Trophoblast cell (in vitro differentiated cells and primary cell): ENCODE data around the gene DRC1. TPM values are rescaled to one million over a fixed set of nuclear protein-coding genes. Genes with fewer than 3 reads are reported as not detected.
A peak's percentile ranks its signal among the peaks of the same experiment; 100 is the strongest.
"Not testable (repeated sequence)": the region's sequence is repeated elsewhere in the genome, so short reads cannot be mapped to it uniquely, and the experiment has no call there.

Source experiments
- DNase-seq, 2 donors: peaks; one replicate each; pipeline ENCODE4 v3.0.0-alpha.2; 2016
- H2AFZ ChIP-seq: 2 replicates; pipeline ENCODE4 v1.6.1; 2013; ENCODE audit warnings: low read length, moderate library complexity, mild to moderate bottlenecking; ENCODE audit not compliant: insufficient read depth, poor library complexity
- H2AK5ac ChIP-seq: 2 replicates; pipeline ENCODE4 v1.6.1; 2013; ENCODE audit warnings: mild to moderate bottlenecking, low read length
- H2BK120ac ChIP-seq: 2 replicates; pipeline ENCODE4 v1.6.1; 2013; ENCODE audit warnings: low read length, mild to moderate bottlenecking, moderate library complexity; ENCODE audit not compliant: insufficient read depth, poor library complexity
- H2BK12ac ChIP-seq: 2 replicates; pipeline ENCODE4 v1.6.1; 2013; ENCODE audit warnings: mild to moderate bottlenecking, low read length, moderate library complexity
- H2BK5ac ChIP-seq: 2 replicates; pipeline ENCODE4 v1.6.1; 2013; ENCODE audit warnings: low read length, low read depth, moderate library complexity, mild to moderate bottlenecking; ENCODE audit not compliant: poor library complexity
- H3K14ac ChIP-seq: 2 replicates; pipeline ENCODE4 v1.6.1; 2013; ENCODE audit warnings: mild to moderate bottlenecking, low read length
- H3K18ac ChIP-seq: 2 replicates; pipeline ENCODE4 v1.6.1; 2013; ENCODE audit warnings: mild to moderate bottlenecking, low read length
- H3K23ac ChIP-seq: 2 replicates; pipeline ENCODE4 v1.6.1; 2013; ENCODE audit warnings: low read length
- H3K27ac ChIP-seq: 2 replicates; pipeline ENCODE4 v1.5.1; 2013; ENCODE audit warnings: low read depth, mild to moderate bottlenecking, inconsistent platforms, low read length, moderate library complexity
- H3K27me3 ChIP-seq: 2 replicates; pipeline ENCODE4 v1.6.1; 2013; ENCODE audit warnings: inconsistent platforms, mild to moderate bottlenecking, low read length, moderate library complexity; ENCODE audit not compliant: insufficient read depth
- H3K36me3 ChIP-seq, 2 experiments: 1 replicate in 1 of 2; 2 replicates in 1 of 2; pipeline ENCODE4 v1.6.1; 2013; ENCODE audit warnings: low read length in 2 of 2, mild to moderate bottlenecking in 2 of 2, moderate library complexity in 1 of 2; ENCODE audit not compliant: insufficient read depth in 2 of 2, control insufficient read depth in 1 of 2
- H3K4ac ChIP-seq: 2 replicates; pipeline ENCODE4 v1.6.1; 2013; ENCODE audit warnings: low read depth, mild to moderate bottlenecking, low read length, moderate library complexity
- H3K4me1 ChIP-seq, 2 experiments: 1 replicate in 1 of 2; 2 replicates in 1 of 2; pipeline ENCODE4 v1.6.1; 2013; ENCODE audit warnings: low read length in 2 of 2, mild to moderate bottlenecking in 2 of 2, moderate library complexity in 1 of 2; ENCODE audit not compliant: insufficient read depth in 2 of 2, control insufficient read depth in 1 of 2
- H3K4me2 ChIP-seq: 2 replicates; pipeline ENCODE4 v1.6.1; 2013; ENCODE audit warnings: inconsistent platforms, mild to moderate bottlenecking, low read length, moderate library complexity
- H3K4me3 ChIP-seq: 2 replicates; pipeline ENCODE4 v1.5.1; 2013; ENCODE audit warnings: mild to moderate bottlenecking, low read depth, low read length, inconsistent platforms
- H3K79me1 ChIP-seq: one replicate; pipeline ENCODE4 v1.6.1; 2013; ENCODE audit warnings: low read length
- H3K79me2 ChIP-seq: 2 replicates; pipeline ENCODE4 v1.6.1; 2013; ENCODE audit warnings: low read length, mild to moderate bottlenecking; ENCODE audit not compliant: control insufficient read depth, insufficient read depth, poor library complexity
- H3K9ac ChIP-seq: 2 replicates; pipeline ENCODE4 v1.6.1; 2013; ENCODE audit warnings: mild to moderate bottlenecking, low read length
- H3K9me3 ChIP-seq: 2 replicates; pipeline ENCODE4 v1.6.1; 2013; ENCODE audit warnings: low read depth, mild to moderate bottlenecking, control low read depth, inconsistent platforms, low read length; ENCODE audit not compliant: insufficient read depth
- H4K12ac ChIP-seq: 2 replicates; pipeline ENCODE4 v1.6.1; 2013; ENCODE audit warnings: low read depth, mild to moderate bottlenecking, low read length, moderate library complexity
- H4K8ac ChIP-seq: 2 replicates; pipeline ENCODE4 v1.6.1; 2013; ENCODE audit warnings: low read depth, mild to moderate bottlenecking, low read length, moderate library complexity
- H4K91ac ChIP-seq: one replicate; pipeline ENCODE4 v1.6.1; 2013; ENCODE audit warnings: low read depth, mild to moderate bottlenecking, low read length, moderate library complexity
- WGBS: extraction: QIAGEN DNeasy Blood & Tissue Kit; methylation state at CpG from one replicate; pipeline ENCODE4 v1.1.7; 2013; ENCODE audit warnings: missing lambda C conversion rate; ENCODE audit not compliant: insufficient read length, insufficient coverage; ENCODE audit errors: extremely low coverage; 5-methylcytosine and 5-hydroxymethylcytosine counted together
- polyA plus RNA-seq: library from polyadenylated mRNA; stranded (reverse); fragments of 200-250 nt; gene quantifications from 2 replicates; pipeline ENCODE4 v1.2.3, GENCODE V29; 2013

Gene DRC1
- polyA plus RNA-seq, result 0.08 TPM in 2 replicates

DNA sequence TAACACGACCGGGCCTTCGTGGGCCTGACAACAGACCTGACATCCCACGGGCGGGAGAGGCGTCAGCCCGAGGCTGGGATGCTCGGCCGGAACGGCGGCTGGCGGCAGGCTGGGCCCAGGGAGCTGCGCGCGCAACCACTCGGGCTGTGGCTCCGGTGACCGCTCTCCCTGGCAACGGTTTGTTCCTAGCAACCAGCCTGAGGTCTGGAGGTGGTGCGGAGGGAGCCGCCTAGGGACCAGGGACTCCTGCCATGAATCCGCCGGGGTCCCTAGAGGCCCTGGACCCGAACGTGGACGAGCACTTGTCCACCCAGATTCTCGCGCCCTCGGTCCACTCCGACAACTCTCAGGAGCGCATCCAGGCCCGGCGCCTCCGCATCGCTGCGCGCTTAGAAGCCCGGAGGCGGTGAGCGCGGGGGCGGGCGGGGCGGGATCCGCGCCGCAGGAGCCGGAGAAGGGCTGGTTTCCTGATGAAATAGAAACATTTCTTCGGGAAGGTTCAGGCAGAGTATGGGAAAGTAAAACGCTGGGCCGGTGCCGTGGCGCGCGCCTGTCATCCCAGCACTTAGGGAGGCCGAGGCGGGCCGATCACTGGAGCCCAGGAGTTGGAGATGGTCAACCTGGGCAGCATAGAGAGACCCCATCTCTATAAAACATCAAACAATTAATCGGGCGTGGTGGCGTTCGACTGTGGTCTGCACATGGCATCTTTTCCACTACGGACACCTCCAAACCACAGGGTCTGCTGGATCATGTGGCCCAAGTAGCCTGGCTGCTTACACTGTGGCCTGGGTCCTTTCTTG, at the start of gene DRC1:
Gene DRC1, plus strand, starts transcription at position 182 of the 803 bp plus-strand sequence. Its CDS starts 70 bp downstream, at position 252.
- no peaks in the 10 kb centered on the region for H3K27me3 ChIP-seq
- no peak within 1 kb of the TSS for H4K8ac ChIP-seq
- H4K12ac ChIP-seq, result no peak within 1 kb of the TSS
- no peak within 1 kb of the TSS for H3K9ac ChIP-seq
- H2BK120ac ChIP-seq, result no peak within 1 kb of the TSS
- WGBS, result no CpG with 5 or more reads among the region's 63 CpGs
- H2BK5ac ChIP-seq, result no peak within 1 kb of the TSS
- H3K4me3 ChIP-seq, result peak within 1 kb of the TSS; percentile 51
- no peaks in the 10 kb centered on the region for H3K9me3 ChIP-seq
- H2BK12ac ChIP-seq, result no peak within 1 kb of the TSS
- H3K23ac ChIP-seq, result no peak within 1 kb of the TSS
- no peaks in the 10 kb centered on the region for H3K79me1 ChIP-seq
- H3K4me1 ChIP-seq, result peaks cover 2 to 4% of the 10 kb centered on the region in 2 experiments
- peak within 1 kb of the TSS; percentile 58 for H3K4me2 ChIP-seq
- peak within 1 kb of the TSS; percentile 66 for H2AFZ ChIP-seq
- no peaks in the 10 kb centered on the region for H3K79me2 ChIP-seq
- no peak within 1 kb of the TSS for H2AK5ac ChIP-seq
- no peaks in the 10 kb centered on the region for H3K36me3 ChIP-seq
- H3K27ac ChIP-seq, result no peak within 1 kb of the TSS
- no peak within 1 kb of the TSS for H4K91ac ChIP-seq
- H3K18ac ChIP-seq, result no peak within 1 kb of the TSS
- no peak within 1 kb of the TSS for H3K14ac ChIP-seq
- H3K4ac ChIP-seq, result no peak within 1 kb of the TSS
- peak; percentile 69 to 78 for DNase-seq

DNA sequence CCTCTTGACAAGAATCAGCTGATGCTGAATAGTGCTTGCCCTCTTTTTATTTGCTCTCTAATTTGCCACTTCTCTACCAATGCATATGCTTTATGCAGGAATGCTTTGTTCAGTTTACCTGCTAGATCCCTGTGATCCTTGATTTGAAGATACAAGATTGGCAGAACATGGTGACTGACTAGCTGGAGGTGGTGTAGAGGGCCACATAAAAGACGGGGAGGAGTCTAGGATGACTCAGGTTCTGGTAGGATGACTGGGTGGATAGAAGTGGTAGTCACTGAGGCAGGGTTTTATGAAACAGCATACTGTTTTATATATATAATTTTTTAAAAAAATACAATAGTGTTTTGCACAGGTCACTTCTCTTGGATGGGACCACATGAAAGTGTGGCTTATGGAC, 48.8 kb upstream of the DRC1 start:
- no peak overlapping the region for H2BK12ac ChIP-seq
- no peak overlapping the region for H4K91ac ChIP-seq
- no peak overlapping the region for H2AFZ ChIP-seq
- DNase-seq, result no peak
- H3K4ac ChIP-seq, result peak overlapping the region; percentile 85
- H2BK5ac ChIP-seq, result no peak overlapping the region
- H3K9ac ChIP-seq, result no peak overlapping the region
- peaks cover 3 to 4% of the 10 kb centered on the region in 2 experiments for H3K4me1 ChIP-seq
- no peaks in the 10 kb centered on the region for H3K79me1 ChIP-seq
- H3K4me2 ChIP-seq, result no peak overlapping the region
- H3K79me2 ChIP-seq, result peaks cover 7% of the 10 kb centered on the region
- no peak overlapping the region for H2BK120ac ChIP-seq
- H3K23ac ChIP-seq, result peak overlapping the region; percentile 42
- H3K9me3 ChIP-seq, result no peaks in the 10 kb centered on the region
- no peak overlapping the region for H3K18ac ChIP-seq
- no peak overlapping the region for H3K27ac ChIP-seq
- no peak overlapping the region for H2AK5ac ChIP-seq
- H4K12ac ChIP-seq, result no peak overlapping the region
- no CpG with 5 or more reads among the region's 1 CpG for WGBS
- no peak overlapping the region for H3K14ac ChIP-seq
- H3K36me3 ChIP-seq, result peaks cover 0 to 2% of the 10 kb centered on the region in 2 experiments
- no peak overlapping the region for H4K8ac ChIP-seq
- H3K27me3 ChIP-seq, result no peaks in the 10 kb centered on the region
- no peak overlapping the region for H3K4me3 ChIP-seq

DNA sequence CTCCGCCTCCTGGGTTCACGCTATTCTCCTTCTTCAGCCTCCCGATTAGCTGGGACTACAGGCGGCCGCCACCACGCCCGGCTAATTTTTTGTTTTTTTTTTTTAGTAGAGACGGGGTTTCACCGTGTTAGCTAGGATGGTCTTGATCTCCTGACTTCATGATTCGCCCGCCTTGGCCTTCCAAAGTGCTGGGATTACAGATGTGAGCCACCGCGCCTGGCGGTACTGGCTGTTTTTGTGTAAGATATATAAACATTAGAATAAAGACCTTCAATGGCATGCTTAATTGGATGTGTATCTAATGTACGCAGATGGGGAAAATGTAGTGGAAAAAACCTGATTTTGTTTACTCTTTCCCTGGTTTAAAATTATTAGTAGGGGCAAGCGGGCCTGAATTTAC, 47.3 kb upstream of the DRC1 start:
- not testable (repeated sequence) for H3K36me3 ChIP-seq, H3K79me1 ChIP-seq, H3K4me2 ChIP-seq, H3K18ac ChIP-seq, H2BK5ac ChIP-seq, H3K9ac ChIP-seq, H3K4me3 ChIP-seq, H3K14ac ChIP-seq, H2AK5ac ChIP-seq, H3K4me1 ChIP-seq, H4K91ac ChIP-seq, H4K12ac ChIP-seq, H3K79me2 ChIP-seq, H2BK120ac ChIP-seq, H2AFZ ChIP-seq, DNase-seq, H3K9me3 ChIP-seq, H4K8ac ChIP-seq, H3K27me3 ChIP-seq, H2BK12ac ChIP-seq, H3K23ac ChIP-seq, H3K27ac ChIP-seq
- no CpG with 5 or more reads among the region's 16 CpGs for WGBS
- H3K4ac ChIP-seq, result peak overlapping the region; percentile 49

DNA sequence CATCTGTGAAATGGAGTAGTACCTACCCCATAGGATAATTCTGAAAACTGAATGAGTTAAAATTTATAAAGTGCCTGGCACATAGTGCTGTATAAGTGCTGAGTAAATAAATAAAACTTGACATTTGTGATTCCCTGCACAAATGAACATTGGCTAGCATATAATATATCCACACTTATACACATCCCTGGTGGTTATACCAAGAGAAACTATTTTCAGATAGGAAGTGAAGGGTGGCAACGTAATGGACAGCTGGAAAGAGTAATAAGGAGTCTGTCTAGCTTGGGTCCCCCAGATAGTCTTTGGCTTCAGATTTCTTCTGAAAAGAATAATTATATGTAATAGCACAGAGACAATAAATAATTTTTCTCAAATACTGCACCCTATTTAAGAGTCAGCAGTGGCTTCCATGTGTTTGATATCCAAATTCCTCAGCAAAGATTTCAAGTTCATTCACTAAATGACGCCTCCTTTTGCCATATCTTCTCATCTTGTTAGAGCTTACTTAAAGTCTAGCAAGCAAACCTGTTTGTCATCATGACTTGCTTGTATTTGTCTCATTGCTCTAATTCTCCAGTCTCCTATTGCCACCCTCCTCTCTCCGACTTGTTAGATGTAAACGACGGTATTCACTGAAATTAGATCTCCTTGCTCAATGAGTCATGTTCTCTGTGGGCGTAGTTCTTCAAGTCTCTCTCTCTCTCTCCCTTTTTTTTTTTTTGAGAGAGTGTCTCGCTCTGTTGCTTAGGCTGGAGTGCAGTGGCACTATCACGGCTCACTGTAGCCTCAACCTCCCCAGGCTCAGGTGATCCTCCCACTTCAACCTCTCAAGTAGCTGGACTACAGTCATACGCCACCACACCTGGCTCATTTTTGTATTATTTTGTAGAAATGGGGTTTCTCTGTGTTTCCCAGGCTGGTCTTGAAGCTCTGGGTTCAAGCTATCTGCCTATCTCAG, 46.4 kb upstream of the DRC1 start:
- DNase-seq, result peak; percentile 30 to 80
- H3K27me3 ChIP-seq, result no peaks in the 10 kb centered on the region
- no peak overlapping the region for H2BK5ac ChIP-seq
- peaks cover 8% of the 10 kb centered on the region for H3K79me2 ChIP-seq
- no peak overlapping the region for H3K9ac ChIP-seq
- WGBS, result no CpG with 5 or more reads among the region's 9 CpGs
- no peak overlapping the region for H4K12ac ChIP-seq
- no peak overlapping the region for H2BK120ac ChIP-seq
- no peak overlapping the region for H3K14ac ChIP-seq
- H3K36me3 ChIP-seq, result peaks cover 0 to 2% of the 10 kb centered on the region in 2 experiments
- no peaks in the 10 kb centered on the region for H3K79me1 ChIP-seq
- no peak overlapping the region for H2AFZ ChIP-seq
- H4K91ac ChIP-seq, result no peak overlapping the region
- no peak overlapping the region for H2AK5ac ChIP-seq
- no peak overlapping the region for H2BK12ac ChIP-seq
- peak overlapping the region; percentile 43 for H3K18ac ChIP-seq
- H3K4me1 ChIP-seq, result peaks cover 3 to 4% of the 10 kb centered on the region in 2 experiments
- no peak overlapping the region for H3K4me3 ChIP-seq
- peak overlapping the region; percentile 25 for H3K4me2 ChIP-seq
- no peak overlapping the region for H3K23ac ChIP-seq
- no peak overlapping the region for H3K27ac ChIP-seq
- H3K4ac ChIP-seq, result peak overlapping the region; percentile 56
- H4K8ac ChIP-seq, result no peak overlapping the region
- no peaks in the 10 kb centered on the region for H3K9me3 ChIP-seq
